RWPE2 (cell line): ENCODE measurements around the gene IDH3G.

Experiments used
- ATAC-seq: fragments of 200-7000 bp; cut with Tn5 transposase; 3 replicates; pipeline ENCODE4 v1.9.1; 2021; ENCODE audit warnings: low read depth
- DNase-seq: peaks from one replicate; pipeline ENCODE4 v3.0.0-alpha.2; 2020; ENCODE audit warnings: low spot score
- H3K27ac ChIP-seq: fragments of 450-650 bp; 2 replicates; pipeline ENCODE4 v1.5.1; 2017; ENCODE audit warnings: mild to moderate bottlenecking; ENCODE audit not compliant: poor library complexity, severe bottlenecking
- H3K27me3 ChIP-seq: fragments of 250-450 bp; sonication (Bioruptor Pico); 2 replicates; pipeline ENCODE4 v1.5.1; 2021; ENCODE audit warnings: mild to moderate bottlenecking, moderate library complexity; ENCODE audit not compliant: insufficient read depth, poor library complexity, severe bottlenecking
- H3K36me3 ChIP-seq: fragments of 250-450 bp; sonication (Bioruptor Pico); 2 replicates; pipeline ENCODE4 v1.5.1; 2020; ENCODE audit warnings: low read depth, mild to moderate bottlenecking, moderate library complexity
- H3K4me1 ChIP-seq: fragments of 250-450 bp; sonication (Bioruptor Pico); 2 replicates; pipeline ENCODE4 v1.5.1; 2021; ENCODE audit warnings: mild to moderate bottlenecking, moderate library complexity; ENCODE audit not compliant: insufficient read depth, poor library complexity, severe bottlenecking
- H3K4me3 ChIP-seq: fragments of 250-450 bp; sonication (Bioruptor Pico); 2 replicates; pipeline ENCODE4 v1.5.1; 2021; ENCODE audit warnings: mild to moderate bottlenecking, moderate library complexity; ENCODE audit not compliant: severe bottlenecking
- H3K9me3 ChIP-seq: fragments of 250-450 bp; sonication (Bioruptor Pico); 2 replicates; pipeline ENCODE4 v1.5.1; 2021; ENCODE audit warnings: mild to moderate bottlenecking, moderate library complexity; ENCODE audit not compliant: severe bottlenecking
- CTCF ChIP-seq: fragments of 450-650 bp; IDR thresholded peaks from one replicate; pipeline ENCODE4 v1.5.1; 2017; ENCODE audit warnings: mild to moderate bottlenecking, moderate library complexity; ENCODE audit not compliant: poor library complexity, severe bottlenecking

Gene IDH3G

GRCh38 chrX:153794018-153794896, at the start of gene IDH3G, which contains the start of gene SSR4:
IDH3G (minus strand) TSS chrX:153794375; CDS start chrX:153794326, 49 bp downstream.
SSR4 (plus strand) TSS chrX:153794668; CDS start chrX:153794688, 20 bp downstream.
- Histone ChIP-seq H3K27me3 (no peaks in the 10 kb centered on the region), H3K27ac (peak within 1 kb of the TSS; percentile 48), H3K4me3 (peak within 1 kb of the TSS; percentile 98), H3K4me1 (no peaks in the 10 kb centered on the region), H3K9me3 (no peaks in the 10 kb centered on the region), H3K36me3 (no peaks in the 10 kb centered on the region)
- DNase-seq: peak; percentile 85
- ATAC-seq: peak; percentile 84
- no peak for TF ChIP-seq CTCF

- H3K4me1 ChIP-seq: no peaks in the 10 kb centered on the region
- H3K4me3 ChIP-seq: no peak overlapping the region
- H3K9me3 ChIP-seq: no peaks in the 10 kb centered on the region
- no peaks in the 10 kb centered on the region for H3K36me3 ChIP-seq
- no peak for TF ChIP-seq CTCF
- DNase-seq (no peak), ATAC-seq (no peak)
- H3K27me3 ChIP-seq: no peaks in the 10 kb centered on the region
- no peak overlapping the region for H3K27ac ChIP-seq
Measured at GRCh38 chrX:153836921-153837320, 42.7 kb upstream of the IDH3G start.

GRCh38 chrX:153832728-153833127, 38.6 kb upstream of the IDH3G start:
- Histone ChIP-seq H3K27me3 (peaks cover 21% of the 10 kb centered on the region), H3K4me3 (no peak overlapping the region), H3K9me3 (no peaks in the 10 kb centered on the region), H3K4me1 (no peaks in the 10 kb centered on the region), H3K36me3 (no peaks in the 10 kb centered on the region), H3K27ac (no peak overlapping the region)
- DNase-seq (no peak), ATAC-seq (no peak)
- no peak for TF ChIP-seq CTCF

- no peak overlapping the region for H3K4me3 ChIP-seq
- no peak for TF ChIP-seq CTCF
- ATAC-seq (no peak), DNase-seq (no peak)
- no peaks in the 10 kb centered on the region for H3K9me3 ChIP-seq
- H3K36me3 ChIP-seq: no peaks in the 10 kb centered on the region
- no peak overlapping the region for H3K27ac ChIP-seq
- peaks cover 21% of the 10 kb centered on the region for H3K27me3 ChIP-seq
- H3K4me1 ChIP-seq: no peaks in the 10 kb centered on the region
Measured at GRCh38 chrX:153831429-153832150, 37.4 kb upstream of the IDH3G start.
